ENCODE data around the gene TCAIM.
"Not testable (repeated sequence)": the region's sequence is repeated elsewhere in the genome, so short reads cannot be mapped to it uniquely, and the experiment has no call there.

The TCAIM gene

DNA sequence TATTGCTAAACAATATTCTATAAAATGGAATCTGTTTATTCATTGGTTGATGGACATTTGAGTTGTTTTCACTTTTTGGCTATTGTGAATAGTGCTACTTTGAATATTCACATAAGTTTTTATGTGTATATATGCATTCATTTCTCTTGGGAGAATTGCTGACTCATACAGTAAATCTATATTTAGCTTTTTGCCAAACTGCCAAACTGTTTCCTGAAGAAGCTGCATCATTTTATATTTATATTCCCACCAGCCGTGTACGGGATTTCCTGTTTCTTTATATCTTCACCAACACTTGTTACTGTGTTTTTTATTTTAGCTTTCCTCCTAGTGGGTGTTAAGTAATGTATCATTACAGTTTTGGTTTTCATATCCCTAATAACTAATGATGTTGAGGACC, 12.5 kb upstream of the TCAIM start:
- Histone ChIP-seq H3K4me3 (ENCODE audit: low read depth in 1 of 2, low read length in 2 of 2) (no peak overlapping the region), H3K9me3 (ENCODE audit: low read length) (no peaks in the 10 kb centered on the region), H3K4me1 (ENCODE audit: insufficient read depth, low read length) (no peaks in the 10 kb centered on the region), H3K9ac (ENCODE audit: low read length) (no peak overlapping the region), H3K27me3 (ENCODE audit: control insufficient read depth in 1 of 2, insufficient read depth in 2 of 2, low read length in 2 of 2) (no peaks in the 10 kb centered on the region), H3K36me3 (ENCODE audit: insufficient read depth, low read length) (no peaks in the 10 kb centered on the region), H3K27ac (ENCODE audit: low read depth, low read length) (no peak overlapping the region)

DNA sequence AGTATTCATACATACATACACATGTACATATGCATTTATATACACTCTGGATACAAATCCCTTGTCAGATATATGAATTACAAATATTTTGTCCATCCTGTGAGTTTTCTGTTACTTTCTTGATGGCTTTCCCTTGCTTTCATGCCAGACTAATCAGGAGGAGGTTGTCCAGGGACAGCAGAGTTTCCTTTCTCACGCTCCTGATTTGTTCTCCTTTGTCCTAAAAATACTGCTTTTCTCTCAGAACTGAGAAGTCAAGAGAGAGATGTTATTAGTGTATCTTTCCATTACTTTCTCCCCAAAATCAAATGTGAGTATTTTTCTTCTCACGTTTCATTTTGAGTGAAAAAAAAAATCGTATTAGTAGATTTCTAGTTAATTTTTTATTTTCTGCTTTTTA, 12.1 kb upstream of the TCAIM start:
- no peaks in the 10 kb centered on the region for H3K9me3 ChIP-seq (ENCODE audit: low read length)
- no peaks in the 10 kb centered on the region for H3K27me3 ChIP-seq (ENCODE audit: control insufficient read depth in 1 of 2, insufficient read depth in 2 of 2, low read length in 2 of 2)
- H3K27ac ChIP-seq (ENCODE audit: low read depth, low read length) = no peak overlapping the region
- no peak overlapping the region for H3K4me3 ChIP-seq (ENCODE audit: low read depth in 1 of 2, low read length in 2 of 2)
- H3K9ac ChIP-seq (ENCODE audit: low read length) = no peak overlapping the region
- no peaks in the 10 kb centered on the region for H3K36me3 ChIP-seq (ENCODE audit: insufficient read depth, low read length)
- no peaks in the 10 kb centered on the region for H3K4me1 ChIP-seq (ENCODE audit: insufficient read depth, low read length)

DNA sequence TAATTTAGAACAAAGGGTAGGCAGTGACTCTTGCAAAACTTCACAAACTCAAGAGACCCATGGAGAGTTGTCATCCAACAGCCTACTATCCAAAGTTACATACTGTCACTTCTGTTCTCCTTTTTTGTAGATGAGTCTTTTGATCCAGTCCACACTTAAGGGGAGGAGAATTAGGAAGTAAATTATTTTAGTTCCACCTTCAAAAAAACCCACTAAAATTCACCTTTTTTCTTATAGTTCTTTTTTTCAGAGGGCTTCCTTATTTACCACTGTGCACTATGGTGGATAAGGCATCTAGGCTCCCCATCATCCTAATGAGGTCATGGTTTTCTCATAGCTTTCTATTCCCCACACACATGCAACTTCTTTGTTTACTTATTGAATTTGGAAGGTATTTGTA, 8.6 kb upstream of the TCAIM start:
- Histone ChIP-seq H3K36me3 (ENCODE audit: insufficient read depth, low read length) (no peaks in the 10 kb centered on the region), H3K9me3 (ENCODE audit: low read length) (no peaks in the 10 kb centered on the region), H3K4me1 (ENCODE audit: insufficient read depth, low read length) (no peaks in the 10 kb centered on the region), H3K9ac (ENCODE audit: low read length) (no peak overlapping the region), H3K4me3 (ENCODE audit: low read depth in 1 of 2, low read length in 2 of 2) (no peak overlapping the region), H3K27me3 (ENCODE audit: control insufficient read depth in 1 of 2, insufficient read depth in 2 of 2, low read length in 2 of 2) (no peaks in the 10 kb centered on the region), H3K27ac (ENCODE audit: low read depth, low read length) (no peak overlapping the region)

DNA sequence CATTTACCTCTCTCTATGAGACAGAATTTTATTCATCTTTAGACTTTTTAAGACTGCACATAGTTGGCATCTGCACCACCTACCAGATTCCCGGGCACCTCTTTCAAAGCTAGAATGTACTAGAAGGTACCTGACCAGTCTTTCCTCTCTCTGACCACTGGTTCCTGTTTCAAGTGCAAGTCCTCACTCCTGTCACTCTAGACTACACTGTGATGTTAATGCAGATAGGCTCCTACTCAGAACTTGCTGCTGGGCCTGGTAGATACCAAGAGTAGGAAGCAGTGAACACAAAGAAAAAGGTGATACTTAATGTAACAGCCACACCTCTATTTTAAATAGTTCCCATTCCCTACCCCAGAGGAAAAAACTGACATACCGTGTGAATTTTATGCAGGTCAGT, 8.1 kb upstream of the TCAIM start:
- Histone ChIP-seq H3K9ac (ENCODE audit: low read length) (no peak overlapping the region), H3K9me3 (ENCODE audit: low read length) (no peaks in the 10 kb centered on the region), H3K27me3 (ENCODE audit: control insufficient read depth in 1 of 2, insufficient read depth in 2 of 2, low read length in 2 of 2) (no peaks in the 10 kb centered on the region), H3K27ac (ENCODE audit: low read depth, low read length) (no peak overlapping the region), H3K4me3 (ENCODE audit: low read depth in 1 of 2, low read length in 2 of 2) (no peak overlapping the region), H3K4me1 (ENCODE audit: insufficient read depth, low read length) (no peaks in the 10 kb centered on the region), H3K36me3 (ENCODE audit: insufficient read depth, low read length) (no peaks in the 10 kb centered on the region)

DNA sequence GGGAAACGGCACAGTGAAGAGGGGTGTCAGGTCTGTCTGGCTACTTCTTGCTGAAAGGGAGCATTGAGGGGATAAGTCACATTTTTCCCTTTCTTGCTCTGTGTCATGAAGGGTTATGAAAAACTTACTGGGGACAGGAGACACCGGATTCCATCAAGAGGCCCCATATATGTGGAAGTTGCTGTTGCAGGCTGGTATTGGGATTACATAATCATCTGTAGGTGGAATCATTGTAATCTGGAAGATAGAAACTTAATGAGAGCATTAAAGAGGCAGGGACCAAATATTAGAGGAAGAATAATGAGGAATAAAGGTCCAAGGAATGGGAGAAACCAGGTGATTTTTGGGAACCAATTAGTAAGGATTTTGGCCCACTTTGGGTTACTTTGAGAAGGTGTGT, 4.2 kb upstream of the TCAIM start:
- Histone ChIP-seq H3K9me3 (ENCODE audit: low read length) (no peaks in the 10 kb centered on the region), H3K4me1 (ENCODE audit: insufficient read depth, low read length) (peaks cover 7% of the 10 kb centered on the region), H3K27me3 (ENCODE audit: control insufficient read depth in 1 of 2, insufficient read depth in 2 of 2, low read length in 2 of 2) (no peaks in the 10 kb centered on the region), H3K9ac (ENCODE audit: low read length) (no peak overlapping the region), H3K27ac (ENCODE audit: low read depth, low read length) (no peak overlapping the region), H3K36me3 (ENCODE audit: insufficient read depth, low read length) (no peaks in the 10 kb centered on the region), H3K4me3 (ENCODE audit: low read depth in 1 of 2, low read length in 2 of 2) (no peak overlapping the region)

DNA sequence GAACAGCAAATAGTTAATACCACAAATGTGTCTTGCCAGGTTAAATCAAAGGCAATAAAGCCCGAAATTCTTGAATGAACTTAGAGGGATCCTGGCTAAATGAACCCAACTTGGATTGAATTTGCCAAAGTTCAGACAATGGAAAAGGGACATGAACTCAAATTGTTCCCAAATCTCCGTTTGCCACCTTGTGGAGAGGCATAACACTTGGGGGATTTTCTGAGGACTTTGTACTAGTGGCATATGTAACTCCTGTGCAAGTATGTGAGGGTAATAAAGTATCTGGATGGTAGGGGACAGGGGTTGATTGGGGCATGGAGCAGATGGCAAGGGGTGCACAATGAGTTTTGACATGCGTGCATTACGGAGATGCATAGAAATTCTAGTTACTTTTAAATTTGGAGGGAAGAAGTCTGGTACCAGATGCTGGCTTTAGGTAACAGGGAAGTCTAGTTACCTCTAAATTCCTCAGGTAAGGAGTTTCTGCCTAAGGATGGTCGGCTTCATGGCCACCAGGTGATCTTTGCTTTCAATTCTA, 1.2 kb upstream of the TCAIM start:
- no peaks in the 10 kb centered on the region for H3K27me3 ChIP-seq (ENCODE audit: control insufficient read depth in 1 of 2, insufficient read depth in 2 of 2, low read length in 2 of 2)
- peaks cover 23% of the 10 kb centered on the region for H3K4me1 ChIP-seq (ENCODE audit: insufficient read depth, low read length)
- H3K9ac ChIP-seq (ENCODE audit: low read length) = peak overlapping the region; percentile 86
- H3K4me3 ChIP-seq (ENCODE audit: low read depth in 1 of 2, low read length in 2 of 2) = peak overlapping the region; percentile 87 to 91
- no peaks in the 10 kb centered on the region for H3K9me3 ChIP-seq (ENCODE audit: low read length)
- H3K36me3 ChIP-seq (ENCODE audit: insufficient read depth, low read length) = no peaks in the 10 kb centered on the region
- peak overlapping the region; percentile 97 for H3K27ac ChIP-seq (ENCODE audit: low read depth, low read length)

DNA sequence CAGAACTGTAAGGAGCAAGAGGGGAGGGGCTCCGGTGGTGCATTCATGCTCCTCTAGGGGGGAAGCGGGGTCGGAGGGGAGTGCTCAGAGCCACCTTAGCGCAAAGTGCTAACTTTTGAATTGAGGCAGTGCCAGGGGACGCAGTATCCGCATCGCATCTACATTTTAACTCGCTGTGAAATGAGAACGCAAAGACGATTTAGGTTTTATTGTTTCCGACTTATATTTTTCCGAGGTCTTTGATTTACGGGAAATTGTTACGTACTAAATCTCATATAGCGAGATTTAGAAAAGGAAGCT, 212 bp downstream of the TCAIM start:
- H3K4me3 ChIP-seq (ENCODE audit: low read depth in 1 of 2, low read length in 2 of 2) = peak overlapping the region; percentile 87 to 91
- H3K27ac ChIP-seq (ENCODE audit: low read depth, low read length) = peak overlapping the region; percentile 97
- H3K4me1 ChIP-seq (ENCODE audit: insufficient read depth, low read length) = peaks cover 24% of the 10 kb centered on the region
- H3K36me3 ChIP-seq (ENCODE audit: insufficient read depth, low read length) = no peaks in the 10 kb centered on the region
- peak overlapping the region; percentile 86 for H3K9ac ChIP-seq (ENCODE audit: low read length)
- no peaks in the 10 kb centered on the region for H3K27me3 ChIP-seq (ENCODE audit: control insufficient read depth in 1 of 2, insufficient read depth in 2 of 2, low read length in 2 of 2)
- H3K9me3 ChIP-seq (ENCODE audit: low read length) = no peaks in the 10 kb centered on the region

DNA sequence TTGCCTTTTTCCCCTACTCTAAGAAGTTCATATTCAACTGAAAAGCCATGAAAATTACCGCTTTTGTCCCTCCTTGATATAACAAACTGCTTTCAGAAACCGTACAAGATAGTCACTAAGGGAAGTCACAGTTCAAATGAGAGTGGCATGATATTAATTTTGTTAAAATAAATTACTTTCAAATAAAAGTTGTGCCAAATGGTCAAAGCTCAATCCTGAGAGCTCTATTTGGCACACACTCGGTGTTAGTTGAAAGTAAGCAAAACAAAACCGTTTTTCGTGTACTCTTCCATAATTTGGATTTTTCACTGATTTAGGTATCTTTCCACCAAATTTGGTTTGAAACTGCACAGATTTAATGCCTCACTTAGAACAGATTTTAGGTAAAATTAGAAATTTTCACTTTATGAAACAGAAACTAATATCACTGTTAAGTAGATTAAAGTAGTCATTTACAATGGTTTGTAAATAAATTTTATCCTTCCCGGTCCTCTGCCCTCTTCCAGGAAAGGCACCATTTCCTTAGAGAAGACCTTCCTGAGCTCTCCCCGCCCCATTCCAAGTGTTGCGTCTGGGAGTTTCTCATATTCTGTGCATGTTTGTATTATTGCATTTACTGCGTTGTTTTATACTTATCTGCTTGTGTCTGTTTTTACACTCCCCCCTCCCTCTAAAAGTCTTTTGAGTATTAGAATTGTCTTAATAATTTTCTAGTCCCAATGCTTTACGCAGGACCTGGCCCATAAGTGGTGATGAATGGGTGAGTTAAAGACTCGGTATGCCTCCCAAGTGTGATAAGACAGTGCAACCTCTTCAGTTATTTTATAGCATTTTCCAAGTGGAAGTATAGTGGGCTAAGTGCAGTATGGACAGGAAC, 853 bp downstream of the TCAIM start:
- peak overlapping the region; percentile 87 to 91 for H3K4me3 ChIP-seq (ENCODE audit: low read depth in 1 of 2, low read length in 2 of 2)
- H3K27me3 ChIP-seq (ENCODE audit: control insufficient read depth in 1 of 2, insufficient read depth in 2 of 2, low read length in 2 of 2) = no peaks in the 10 kb centered on the region
- no peaks in the 10 kb centered on the region for H3K9me3 ChIP-seq (ENCODE audit: low read length)
- H3K27ac ChIP-seq (ENCODE audit: low read depth, low read length) = peak overlapping the region; percentile 97
- H3K4me1 ChIP-seq (ENCODE audit: insufficient read depth, low read length) = peaks cover 24% of the 10 kb centered on the region
- no peaks in the 10 kb centered on the region for H3K36me3 ChIP-seq (ENCODE audit: insufficient read depth, low read length)
- peak overlapping the region; percentile 86 for H3K9ac ChIP-seq (ENCODE audit: low read length)

DNA sequence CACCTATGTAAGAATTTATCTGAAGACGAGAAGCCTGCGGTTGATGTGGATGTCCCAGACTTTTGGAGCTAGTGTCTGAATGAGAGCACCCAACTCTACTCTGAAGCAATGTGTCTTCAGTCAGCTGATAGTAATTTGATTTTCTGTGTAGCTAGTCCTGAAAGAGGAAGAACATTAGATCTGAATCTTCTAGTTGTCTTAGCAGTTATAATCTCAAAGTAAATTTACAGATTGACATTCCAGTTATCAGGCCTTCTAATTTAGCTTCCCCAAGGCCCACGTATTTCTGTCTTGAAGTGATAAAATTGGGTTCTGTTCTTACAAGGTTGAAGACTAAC, 1.5 kb downstream of the TCAIM start:
- H3K4me1 ChIP-seq (ENCODE audit: insufficient read depth, low read length) = peaks cover 24% of the 10 kb centered on the region
- H3K4me3 ChIP-seq (ENCODE audit: low read depth in 1 of 2, low read length in 2 of 2) = peak overlapping the region in 1 of 2 donors; percentile 91
- no peaks in the 10 kb centered on the region for H3K9me3 ChIP-seq (ENCODE audit: low read length)
- peak overlapping the region; percentile 97 for H3K27ac ChIP-seq (ENCODE audit: low read depth, low read length)
- no peak overlapping the region for H3K9ac ChIP-seq (ENCODE audit: low read length)
- no peaks in the 10 kb centered on the region for H3K36me3 ChIP-seq (ENCODE audit: insufficient read depth, low read length)
- H3K27me3 ChIP-seq (ENCODE audit: control insufficient read depth in 1 of 2, insufficient read depth in 2 of 2, low read length in 2 of 2) = no peaks in the 10 kb centered on the region

DNA sequence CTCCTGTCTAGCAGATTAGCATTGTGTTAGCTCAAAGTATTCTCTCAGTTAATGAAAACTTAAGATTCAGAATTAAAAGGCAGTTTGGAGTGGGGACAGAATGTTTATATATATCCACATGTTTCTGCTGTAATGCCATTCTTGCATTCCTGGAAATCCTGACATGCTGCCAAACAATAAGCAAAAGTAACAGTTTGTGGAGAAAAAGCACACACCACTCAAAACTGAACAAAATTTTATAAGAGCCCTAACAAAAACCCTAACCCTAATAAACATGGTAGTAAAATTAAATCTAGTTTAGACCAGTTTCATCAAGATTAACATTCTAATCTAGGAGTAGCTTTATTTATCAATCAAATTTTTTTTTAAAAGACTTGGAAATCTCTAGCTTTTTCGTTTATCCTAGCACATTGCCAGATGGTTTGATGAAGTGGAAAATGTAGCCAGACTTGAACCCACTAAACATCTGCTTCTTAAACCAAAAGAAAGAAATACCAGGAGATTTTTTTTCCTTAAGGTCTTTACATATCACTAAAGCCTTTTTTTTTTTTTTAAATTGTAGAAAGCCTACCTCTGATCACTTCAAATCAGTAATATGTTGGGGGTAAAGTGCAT, 3.7 kb downstream of the TCAIM start:
- peaks cover 23% of the 10 kb centered on the region for H3K4me1 ChIP-seq (ENCODE audit: insufficient read depth, low read length)
- H3K36me3 ChIP-seq (ENCODE audit: insufficient read depth, low read length) = no peaks in the 10 kb centered on the region
- peak overlapping the region; percentile 24 for H3K27ac ChIP-seq (ENCODE audit: low read depth, low read length)
- H3K4me3 ChIP-seq (ENCODE audit: low read depth in 1 of 2, low read length in 2 of 2) = no peak overlapping the region
- no peaks in the 10 kb centered on the region for H3K27me3 ChIP-seq (ENCODE audit: control insufficient read depth in 1 of 2, insufficient read depth in 2 of 2, low read length in 2 of 2)
- no peaks in the 10 kb centered on the region for H3K9me3 ChIP-seq (ENCODE audit: low read length)
- H3K9ac ChIP-seq (ENCODE audit: low read length) = no peak overlapping the region

DNA sequence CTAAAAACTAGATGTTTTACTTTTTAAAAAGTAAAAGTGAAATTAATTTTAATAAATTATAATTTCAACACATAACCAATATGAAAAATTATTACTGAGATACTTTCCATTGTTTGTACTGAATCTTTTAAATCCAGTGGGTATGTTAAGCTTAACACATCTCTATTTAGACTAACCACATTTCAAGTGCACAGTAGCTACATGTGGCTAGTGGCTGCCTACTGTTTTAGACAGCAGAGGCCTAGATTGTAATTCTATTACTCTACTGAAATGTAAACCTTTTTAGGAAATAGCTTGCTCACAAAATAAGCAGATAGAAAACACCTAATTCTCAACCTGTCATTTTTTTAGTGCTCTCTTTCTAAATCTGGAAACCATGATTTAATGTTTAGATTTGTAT, 4.9 kb downstream of the TCAIM start:
- H3K27ac ChIP-seq (ENCODE audit: low read depth, low read length) = no peak overlapping the region
- no peaks in the 10 kb centered on the region for H3K9me3 ChIP-seq (ENCODE audit: low read length)
- H3K27me3 ChIP-seq (ENCODE audit: control insufficient read depth in 1 of 2, insufficient read depth in 2 of 2, low read length in 2 of 2) = no peaks in the 10 kb centered on the region
- H3K4me3 ChIP-seq (ENCODE audit: low read depth in 1 of 2, low read length in 2 of 2) = no peak overlapping the region
- H3K36me3 ChIP-seq (ENCODE audit: insufficient read depth, low read length) = no peaks in the 10 kb centered on the region
- no peak overlapping the region for H3K9ac ChIP-seq (ENCODE audit: low read length)
- H3K4me1 ChIP-seq (ENCODE audit: insufficient read depth, low read length) = peaks cover 19% of the 10 kb centered on the region

DNA sequence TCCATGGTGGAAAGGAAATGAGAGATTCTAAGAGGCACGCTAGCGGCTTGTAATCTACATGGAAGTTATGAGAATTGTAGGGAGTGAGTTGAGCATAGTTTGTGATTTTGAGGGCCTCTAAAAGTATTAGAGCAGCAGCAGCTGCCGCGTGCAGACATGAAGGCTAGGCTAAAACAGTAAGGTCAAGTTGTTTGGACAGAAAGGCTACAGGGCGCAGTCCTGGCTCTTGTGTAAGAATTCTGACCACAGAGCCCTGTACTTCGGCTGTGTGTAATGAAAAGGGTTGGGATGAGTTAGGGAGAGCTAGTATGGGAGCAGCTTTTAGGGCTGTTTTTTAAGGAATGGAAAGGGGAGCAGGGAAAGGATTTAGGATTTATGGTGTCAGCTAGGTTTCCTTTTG, 8.0 kb downstream of the TCAIM start:
- H3K27ac ChIP-seq (ENCODE audit: low read depth, low read length); H3K36me3 ChIP-seq (ENCODE audit: insufficient read depth, low read length); H3K4me3 ChIP-seq (ENCODE audit: low read depth in 1 of 2, low read length in 2 of 2): not testable (repeated sequence)

More for the DNA sequence above, 8.0 kb downstream of the TCAIM start:
- H3K27me3 ChIP-seq (ENCODE audit: control insufficient read depth in 1 of 2, insufficient read depth in 2 of 2, low read length in 2 of 2); H3K9me3 ChIP-seq (ENCODE audit: low read length); H3K9ac ChIP-seq (ENCODE audit: low read length); H3K4me1 ChIP-seq (ENCODE audit: insufficient read depth, low read length): not testable (repeated sequence)

All from muscle layer of colon (tissue), 2 donors.